K562 (cell line): ENCODE results near the gene CSF1R.

ENCODE experiments used
- CREB1 ChIP-seq, 2 experiments: sonication (generic) in 1 of 2; formaldehyde crosslinking in 1 of 2; IDR thresholded peaks; 2 replicates each; pipeline versions ENCODE4 v1.6.1 to v1.8.0; 2012 to 2022; ENCODE audit warnings: inconsistent platforms in 1 of 2, mild to moderate bottlenecking in 1 of 2, missing genetic modification reagents in 1 of 2, moderate library complexity in 1 of 2
- CTCF ChIP-seq, 3 experiments: IDR thresholded peaks in 2 of 3; conservative IDR thresholded peaks in 1 of 3; 2 replicates each; pipeline ENCODE4 v1.5.1; 2011 to 2012; ENCODE audit warnings: low read length in 3 of 3, mild to moderate bottlenecking in 3 of 3, control low read depth in 2 of 3, improper control_type of control experiment in 1 of 3, inconsistent platforms in 1 of 3, low read depth in 1 of 3, mixed read lengths in 1 of 3, moderate library complexity in 1 of 3; ENCODE audit not compliant: insufficient read depth in 2 of 3
- EZH2 ChIP-seq: IDR thresholded peaks from 2 replicates; pipeline ENCODE4 v1.6.1; 2012; ENCODE audit warnings: low read depth, mild to moderate bottlenecking, inconsistent platforms, low read length, borderline replicate concordance
- HNRNPLL ChIP-seq: fragments of 200-400 bp; formaldehyde crosslinking; IDR thresholded peaks from 2 replicates; pipeline ENCODE4 v1.6.1; 2017; ENCODE audit warnings: low read length, low read depth, mild to moderate bottlenecking; ENCODE audit not compliant: poor library complexity, severe bottlenecking
- PRMT5 ChIP-seq: sonication (generic); formaldehyde crosslinking; IDR thresholded peaks from 2 replicates; pipeline ENCODE4 v1.5.0; 2020; ENCODE audit warnings: missing genetic modification reagents
- RBFOX2 ChIP-seq: fragments of 200-400 bp; formaldehyde crosslinking; IDR thresholded peaks from 2 replicates; pipeline ENCODE4 v1.6.1; 2017; ENCODE audit warnings: low read depth, mild to moderate bottlenecking, low read length, moderate library complexity

- TF ChIP-seq HNRNPLL = no peak
- TF ChIP-seq CREB1 (IDR thresholded peaks at IDR 0.05) = no peak
- TF ChIP-seq CREB1 (CRISPR knock-in tag; IDR thresholded peaks at IDR 0.05) = no peak
- TF ChIP-seq RBFOX2 = no peak
- no peak for TF ChIP-seq EZH2
- no peak for TF ChIP-seq PRMT5 (CRISPR knock-in tag)
- TF ChIP-seq CTCF (IDR thresholded peaks at IDR 0.05 in 2 of 3, conservative IDR thresholded peaks at IDR 0.05 in 1 of 3; ENCODE audit: insufficient read depth in 2 of 3, low read depth in 1 of 3, low read length in 3 of 3) = no peak
Observed at GRCh38 chr5:150051657-150052195, 34.6 kb downstream of the CSF1R start.
